Astrocyte (in vitro differentiated cells and primary cell): Measurements from ENCODE around the gene CHRM2. TPM values are rescaled to one million over a fixed set of nuclear protein-coding genes. Genes with fewer than 3 reads are reported as not detected.

ENCODE experiments used
- DNase-seq: peaks from one replicate; pipeline ENCODE4 v3.0.0-alpha.2; 2010; ENCODE audit warnings: low read depth
- FAIRE-seq: peaks from 2 replicates; lab custom pipeline; 2011; peaks lifted over from hg19 to GRCh38; lab: Jason Lieb, UNC
- H2AFZ ChIP-seq: 2 replicates; pipeline ENCODE4 v1.6.0; 2012; ENCODE audit warnings: low read depth, low read length, inconsistent platforms
- H3K27ac ChIP-seq: 2 replicates; pipeline ENCODE4 v1.5.1; 2011; ENCODE audit warnings: low read depth, low read length, inconsistent platforms
- H3K27me3 ChIP-seq: 2 replicates; pipeline ENCODE4 v1.6.0; 2011; ENCODE audit warnings: low read length, inconsistent platforms; ENCODE audit not compliant: insufficient read depth
- H3K36me3 ChIP-seq: 2 replicates; pipeline ENCODE4 v1.5.1; 2011; ENCODE audit warnings: low read length, inconsistent platforms; ENCODE audit not compliant: insufficient read depth
- H3K4me1 ChIP-seq: 2 replicates; pipeline ENCODE4 v1.5.1; 2011; ENCODE audit warnings: low read length, inconsistent platforms; ENCODE audit not compliant: insufficient read depth
- H3K4me2 ChIP-seq: 2 replicates; pipeline ENCODE4 v1.6.0; 2012; ENCODE audit warnings: low read length, inconsistent platforms
- H3K4me3 ChIP-seq: 2 replicates; pipeline ENCODE4 v1.5.1; 2011; ENCODE audit warnings: low read depth, mild to moderate bottlenecking, low read length, inconsistent platforms; ENCODE audit not compliant: insufficient read depth
- H3K79me2 ChIP-seq: 2 replicates; pipeline ENCODE4 v1.6.0; 2012; ENCODE audit warnings: mild to moderate bottlenecking, low read length, inconsistent platforms; ENCODE audit not compliant: insufficient read depth
- H3K9ac ChIP-seq: 2 replicates; pipeline ENCODE4 v1.6.0; 2012; ENCODE audit warnings: mild to moderate bottlenecking, low read length, inconsistent platforms
- H3K9me3 ChIP-seq: 2 replicates; pipeline ENCODE4 v1.5.1; 2012; ENCODE audit warnings: low read depth, mild to moderate bottlenecking, low read length, inconsistent platforms; ENCODE audit not compliant: insufficient read depth
- H4K20me1 ChIP-seq: 2 replicates; pipeline ENCODE4 v1.6.0; 2012; ENCODE audit warnings: low read length, inconsistent platforms; ENCODE audit not compliant: insufficient read depth
- H3K27ac Mint-ChIP-seq: one replicate; pipeline ENCODE4 v1.8.0; 2021; ENCODE audit warnings: mild to moderate bottlenecking, mixed read lengths; ENCODE audit not compliant: unreplicated experiment
- H3K27me3 Mint-ChIP-seq: one replicate; pipeline ENCODE4 v1.8.0; 2021; ENCODE audit warnings: low read depth, mixed read lengths; ENCODE audit not compliant: unreplicated experiment
- H3K36me3 Mint-ChIP-seq: one replicate; pipeline ENCODE4 v1.8.0; 2021; ENCODE audit warnings: low read depth, mixed read lengths; ENCODE audit not compliant: unreplicated experiment
- H3K4me1 Mint-ChIP-seq: one replicate; pipeline ENCODE4 v1.8.0; 2021; ENCODE audit warnings: low read depth, mixed read lengths; ENCODE audit not compliant: unreplicated experiment
- H3K4me3 Mint-ChIP-seq: one replicate; pipeline ENCODE4 v1.8.0; 2021; ENCODE audit warnings: mild to moderate bottlenecking, moderate library complexity, mixed read lengths; ENCODE audit not compliant: unreplicated experiment
- H3K9me3 Mint-ChIP-seq: one replicate; pipeline ENCODE4 v1.8.0; 2021; ENCODE audit warnings: mild to moderate bottlenecking, mixed read lengths; ENCODE audit not compliant: unreplicated experiment
- EZH2 ChIP-seq: IDR thresholded peaks from 2 replicates; pipeline ENCODE4 v1.6.1; 2012; ENCODE audit warnings: mild to moderate bottlenecking, low read length, inconsistent platforms; ENCODE audit not compliant: insufficient read depth
- total RNA-seq: library from RNA; stranded (reverse); gene quantifications from 2 replicates; pipeline ENCODE4 v1.2.1, GENCODE V29; 2021
- TF ChIP-seq, protein P1 (sequence below): IDR thresholded peaks from 2 replicates; pipeline ENCODE4 v1.5.1; 2011; ENCODE audit warnings: low read depth, mild to moderate bottlenecking, inconsistent platforms, low read length, moderate library complexity; ENCODE audit not compliant: insufficient read depth

The CHRM2 gene
- total RNA-seq, 1 donor from 2014 or later, result not detected

DNA sequence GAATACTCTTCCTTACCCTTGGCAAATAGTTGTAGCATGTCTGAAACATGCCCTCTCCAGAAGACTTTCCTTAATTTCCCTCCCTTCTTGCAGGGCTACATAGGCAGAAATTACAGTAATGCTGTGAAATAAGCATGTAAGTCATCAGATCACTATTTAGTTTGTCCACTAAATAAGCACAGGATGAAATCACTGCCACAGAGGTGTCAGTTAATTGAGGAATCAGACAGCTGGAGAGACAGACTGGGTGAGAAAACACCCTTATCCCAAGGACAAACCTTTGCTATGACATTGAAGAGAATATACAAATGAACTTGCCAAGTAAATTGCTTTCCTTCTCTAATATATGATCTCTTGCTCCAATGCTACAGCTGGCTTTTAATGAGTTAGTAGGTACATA, 129.3 kb downstream of the CHRM2 start:
- Histone ChIP-seq H3K79me2 (no peaks in the 10 kb centered on the region), H3K27ac (peak overlapping the region; percentile 39), H3K36me3 (no peaks in the 10 kb centered on the region), H2AFZ (no peak overlapping the region), H3K9me3 (no peaks in the 10 kb centered on the region), H3K4me1 (peaks cover 8% of the 10 kb centered on the region), H3K4me3 (no peak overlapping the region), H4K20me1 (no peaks in the 10 kb centered on the region), H3K9ac (no peak overlapping the region), H3K27me3 (no peaks in the 10 kb centered on the region), H3K4me2 (no peak overlapping the region)
- DNase-seq (no peak), FAIRE-seq (no peak)
- no peaks in the 10 kb centered on the region for H3K36me3 Mint-ChIP-seq
- H3K27me3 Mint-ChIP-seq, result no peaks in the 10 kb centered on the region
- TF ChIP-seq EZH2, result no peak
- TF ChIP-seq, protein P1, sequence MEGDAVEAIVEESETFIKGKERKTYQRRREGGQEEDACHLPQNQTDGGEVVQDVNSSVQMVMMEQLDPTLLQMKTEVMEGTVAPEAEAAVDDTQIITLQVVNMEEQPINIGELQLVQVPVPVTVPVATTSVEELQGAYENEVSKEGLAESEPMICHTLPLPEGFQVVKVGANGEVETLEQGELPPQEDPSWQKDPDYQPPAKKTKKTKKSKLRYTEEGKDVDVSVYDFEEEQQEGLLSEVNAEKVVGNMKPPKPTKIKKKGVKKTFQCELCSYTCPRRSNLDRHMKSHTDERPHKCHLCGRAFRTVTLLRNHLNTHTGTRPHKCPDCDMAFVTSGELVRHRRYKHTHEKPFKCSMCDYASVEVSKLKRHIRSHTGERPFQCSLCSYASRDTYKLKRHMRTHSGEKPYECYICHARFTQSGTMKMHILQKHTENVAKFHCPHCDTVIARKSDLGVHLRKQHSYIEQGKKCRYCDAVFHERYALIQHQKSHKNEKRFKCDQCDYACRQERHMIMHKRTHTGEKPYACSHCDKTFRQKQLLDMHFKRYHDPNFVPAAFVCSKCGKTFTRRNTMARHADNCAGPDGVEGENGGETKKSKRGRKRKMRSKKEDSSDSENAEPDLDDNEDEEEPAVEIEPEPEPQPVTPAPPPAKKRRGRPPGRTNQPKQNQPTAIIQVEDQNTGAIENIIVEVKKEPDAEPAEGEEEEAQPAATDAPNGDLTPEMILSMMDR, result no peak
- H3K4me1 Mint-ChIP-seq, result peaks cover 19% of the 10 kb centered on the region
- H3K27ac Mint-ChIP-seq, result peak overlapping the region; percentile 10
- no peak overlapping the region for H3K4me3 Mint-ChIP-seq
- H3K9me3 Mint-ChIP-seq, result no peaks in the 10 kb centered on the region

DNA sequence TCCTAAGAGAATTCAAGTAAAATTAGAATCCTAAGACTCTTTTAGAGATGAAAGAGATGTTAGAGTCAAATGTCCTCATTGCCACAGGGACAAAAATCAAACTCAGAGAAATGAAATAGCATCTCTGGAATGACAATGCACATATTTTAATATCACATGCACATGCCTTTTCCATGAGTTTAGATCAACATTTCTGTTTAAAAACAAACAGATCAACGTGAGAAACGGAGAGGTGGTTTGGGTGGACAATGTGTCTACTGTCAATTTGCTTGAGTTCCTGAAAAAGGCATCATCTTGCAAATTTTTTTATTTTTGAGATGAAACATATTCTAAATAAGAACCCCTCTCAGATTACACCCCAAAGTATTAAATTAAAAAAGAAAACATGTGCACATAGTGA, 130.0 kb downstream of the CHRM2 start:
- Mint-ChIP-seq H3K27ac (no peak overlapping the region), H3K36me3 (no peaks in the 10 kb centered on the region), H3K4me1 (peaks cover 19% of the 10 kb centered on the region), H3K4me3 (no peak overlapping the region), H3K27me3 (no peaks in the 10 kb centered on the region), H3K9me3 (no peaks in the 10 kb centered on the region)
- FAIRE-seq (no peak), DNase-seq (peak; percentile 27)
- H2AFZ ChIP-seq, result no peak overlapping the region
- H3K4me3 ChIP-seq, result no peak overlapping the region
- H3K27ac ChIP-seq, result no peak overlapping the region
- H3K36me3 ChIP-seq, result no peaks in the 10 kb centered on the region
- no peaks in the 10 kb centered on the region for H3K27me3 ChIP-seq
- no peak overlapping the region for H3K9ac ChIP-seq
- no peaks in the 10 kb centered on the region for H4K20me1 ChIP-seq
- H3K9me3 ChIP-seq, result no peaks in the 10 kb centered on the region
- peaks cover 8% of the 10 kb centered on the region for H3K4me1 ChIP-seq
- no peaks in the 10 kb centered on the region for H3K79me2 ChIP-seq
- TF ChIP-seq, protein P1, result no peak
- TF ChIP-seq EZH2, result no peak
- no peak overlapping the region for H3K4me2 ChIP-seq

DNA sequence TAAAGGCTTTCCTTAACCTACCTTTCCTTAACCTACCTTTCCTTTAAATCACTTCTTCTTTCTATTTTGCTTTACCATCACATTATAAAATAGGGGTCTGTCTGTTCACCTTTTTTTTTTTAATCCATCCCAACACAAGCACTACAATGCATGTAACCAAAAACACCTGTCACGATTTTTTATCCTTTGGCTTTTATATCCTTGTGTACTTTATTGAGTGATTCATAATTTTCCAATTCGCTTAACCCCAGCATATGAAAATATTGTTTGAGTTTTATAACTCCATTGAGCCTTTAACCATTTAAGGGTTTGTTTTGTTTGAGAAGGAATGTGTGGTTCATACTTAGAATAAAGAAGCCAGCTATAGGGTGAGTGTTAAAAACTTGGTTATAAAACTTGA, 132.2 kb downstream of the CHRM2 start:
- no peak overlapping the region for H3K4me3 ChIP-seq
- no peak overlapping the region for H2AFZ ChIP-seq
- no peaks in the 10 kb centered on the region for H3K9me3 ChIP-seq
- Mint-ChIP-seq H3K36me3 (no peaks in the 10 kb centered on the region), H3K9me3 (no peaks in the 10 kb centered on the region), H3K4me1 (peaks cover 19% of the 10 kb centered on the region), H3K27ac (no peak overlapping the region), H3K27me3 (no peaks in the 10 kb centered on the region), H3K4me3 (no peak overlapping the region)
- no peaks in the 10 kb centered on the region for H4K20me1 ChIP-seq
- FAIRE-seq (no peak), DNase-seq (no peak)
- no peak overlapping the region for H3K9ac ChIP-seq
- no peaks in the 10 kb centered on the region for H3K79me2 ChIP-seq
- H3K4me2 ChIP-seq, result peak overlapping the region; percentile 25
- H3K36me3 ChIP-seq, result no peaks in the 10 kb centered on the region
- no peaks in the 10 kb centered on the region for H3K27me3 ChIP-seq
- H3K4me1 ChIP-seq, result peaks cover 8% of the 10 kb centered on the region
- no peak overlapping the region for H3K27ac ChIP-seq
- no peak for TF ChIP-seq EZH2
- TF ChIP-seq, protein P1, result no peak
